GM19240 (cell line): Measurements from ENCODE around the gene MYLK2.
A peak's percentile ranks its signal among the peaks of the same experiment; 100 is the strongest.
"Not testable (repeated sequence)": the region's sequence is repeated elsewhere in the genome, so short reads cannot be mapped to it uniquely, and the experiment has no call there.

Experiments
- DNase-seq: peaks from one replicate; pipeline ENCODE4 v3.0.0; 2011; ENCODE audit warnings: low spot score; ENCODE audit not compliant: insufficient read length

MYLK2 gene

GRCh38 chr20:31815408-31816188 is 3.6 kb upstream of the MYLK2 start:
- DNase-seq, result no peak

- DNase-seq, result no peak
Observed at GRCh38 chr20:31816221-31816620, 2.9 kb upstream of the MYLK2 start.

- no peak for DNase-seq
Observed at GRCh38 chr20:31817461-31817860, 1.7 kb upstream of the MYLK2 start.

- no peak for DNase-seq
Observed at GRCh38 chr20:31818376-31818908, 714 bp upstream of the MYLK2 start.

- no peak for DNase-seq
Observed at GRCh38 chr20:31820228-31820627, 1.1 kb downstream of the MYLK2 start.

- DNase-seq, result no peak
Observed at GRCh38 chr20:31821427-31821826, 2.3 kb downstream of the MYLK2 start.

- peak; percentile 86 for DNase-seq
Observed at GRCh38 chr20:31822421-31823330, 3.5 kb downstream of the MYLK2 start.

- no peak for DNase-seq
Observed at GRCh38 chr20:31823360-31824124, 4.4 kb downstream of the MYLK2 start.

- no peak for DNase-seq
Observed at GRCh38 chr20:31824125-31824485, 4.9 kb downstream of the MYLK2 start.

- no peak for DNase-seq
Observed at GRCh38 chr20:31824554-31825313, 5.6 kb downstream of the MYLK2 start.

GRCh38 chr20:31826074-31826473 is 6.9 kb downstream of the MYLK2 start:
- DNase-seq, result no peak

GRCh38 chr20:31827059-31827458 is 7.9 kb downstream of the MYLK2 start:
- no peak for DNase-seq

GRCh38 chr20:31828016-31828415 is 8.9 kb downstream of the MYLK2 start:
- DNase-seq, result not testable (repeated sequence)

- no peak for DNase-seq
Observed at GRCh38 chr20:31829731-31830130, 10.6 kb downstream of the MYLK2 start.

- DNase-seq, result no peak
Observed at GRCh38 chr20:31830406-31830981, 11.3 kb downstream of the MYLK2 start.

- no peak for DNase-seq
Observed at GRCh38 chr20:31831211-31831610, 12.1 kb downstream of the MYLK2 start.

GRCh38 chr20:31831771-31832306 is 12.7 kb downstream of the MYLK2 start:
- no peak for DNase-seq

GRCh38 chr20:31833130-31833930 is 14.2 kb downstream of the MYLK2 start:
- DNase-seq, result peak; percentile 69

GRCh38 chr20:31833931-31834521 is 14.9 kb downstream of the MYLK2 start:
- no peak for DNase-seq
